ENCODE measurements around the gene ZNRD2. TPM values are rescaled to one million over a fixed set of nuclear protein-coding genes. Genes with fewer than 3 reads are reported as not detected.

Gene ZNRD2
- total and polyA plus RNA-seq, 2 of the 8 experiments (the other 6 are each of a cell fraction or from before 2014, with no cell fraction given) = 53.4 to 125 TPM

DNA sequence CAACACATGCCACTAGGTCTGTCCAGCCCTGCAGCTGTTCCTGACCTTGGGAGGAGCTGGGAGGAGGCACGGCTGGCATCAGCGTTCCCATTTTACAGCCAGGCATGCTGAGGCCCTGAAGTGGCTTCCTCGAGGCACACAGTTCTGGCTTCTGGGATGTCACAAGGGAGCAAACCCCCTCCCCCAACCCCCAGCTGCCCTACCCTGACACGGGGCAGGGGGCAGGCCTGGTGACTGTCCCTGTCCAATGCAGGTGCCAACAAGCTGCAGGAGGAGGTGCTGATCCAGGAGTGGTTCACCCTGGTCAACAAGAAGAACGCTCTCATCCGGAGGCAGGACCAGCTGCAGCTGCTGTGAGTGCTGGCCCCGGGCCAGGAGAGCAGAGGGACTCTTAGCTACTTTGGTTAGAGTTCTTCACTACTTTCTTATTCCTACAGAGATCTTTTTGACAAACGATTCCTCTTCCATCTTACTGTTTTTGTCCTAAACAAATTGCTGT is 20.0 kb downstream of the ZNRD2 start:
- Histone ChIP-seq H2AFZ (ENCODE audit: low read length) (no peak overlapping the region), H3K79me1 (ENCODE audit: low read depth, low read length) (no peaks in the 10 kb centered on the region), H4K5ac (ENCODE audit: insufficient read length, low read depth, low read length) (no peak overlapping the region), H3K9me3 (ENCODE audit: insufficient read depth in 2 of 2, low read depth in 1 of 2, low read length in 1 of 2) (no peaks in the 10 kb centered on the region), H3K4me3 (ENCODE audit: extremely low read depth in 1 of 4, insufficient read depth in 2 of 4, low read depth in 3 of 4, low read length in 4 of 4) (no peak overlapping the region), H3K4me1 (replicated peaks in 1 of 4; ENCODE audit: control insufficient read depth in 3 of 4, insufficient read depth in 4 of 4, low read length in 3 of 4) (peaks cover 3 to 22% (median 10%) of the 10 kb centered on the region in 4 experiments), H2BK20ac (ENCODE audit: low read length) (no peak overlapping the region), H4K20me1 (replicated peaks in 1 of 2; ENCODE audit: control insufficient read depth in 1 of 2, insufficient read depth in 2 of 2, low read length in 2 of 2) (peaks cover 2% of the 10 kb centered on the region in 2 experiments), H3K27ac (ENCODE audit: low read depth, low read length) (no peak overlapping the region), H2BK120ac (replicated peaks; ENCODE audit: low read depth, low read length) (no peak overlapping the region), H3K27me3 (replicated peaks in 1 of 4; ENCODE audit: control insufficient read depth in 3 of 4, extremely low read depth in 1 of 4, insufficient read depth in 3 of 4, low read length in 3 of 4) (peaks cover 13 to 41% (median 34%) of the 10 kb centered on the region in 4 experiments), H2BK15ac (ENCODE audit: low read length) (peak overlapping the region; percentile 46; the same call in 1 of the 2 replicates), H3K23me2 (ENCODE audit: low read depth, low read length) (peaks cover 9% of the 10 kb centered on the region; the same call in 1 of the 2 replicates), H3K18ac (ENCODE audit: extremely low read depth, low read length) (no peak overlapping the region), H3K23ac (ENCODE audit: insufficient read length) (no peak overlapping the region), H4K8ac (ENCODE audit: extremely low read depth, insufficient read depth, low read length) (peak overlapping the region; percentile 69; the same call in 1 of the 2 replicates), H3K36me3 (ENCODE audit: control insufficient read depth in 2 of 4, insufficient read depth in 4 of 4, low read length in 3 of 4) (no peaks in the 10 kb centered on the region), H3K79me2 (ENCODE audit: control insufficient read depth in 1 of 2, insufficient read depth in 2 of 2, low read length in 2 of 2) (no peaks in the 10 kb centered on the region), H3K14ac (ENCODE audit: insufficient read length) (no peak overlapping the region), H2BK12ac (ENCODE audit: low read depth, low read length) (no peak overlapping the region), H2AK5ac (ENCODE audit: low read depth, low read length) (no peak overlapping the region), H3K9ac (replicated peaks in 1 of 4; ENCODE audit: extremely low read depth in 1 of 4, low read depth in 3 of 4, low read length in 3 of 4) (no peak overlapping the region), H3K4ac (replicated peaks; ENCODE audit: insufficient read length, low read depth, low read length) (no peak overlapping the region), H3K56ac (replicated peaks; ENCODE audit: insufficient read length, low read depth, low read length) (no peak overlapping the region), H3K4me2 (ENCODE audit: insufficient read depth in 1 of 2, low read depth in 2 of 2, low read length in 2 of 2) (no peak overlapping the region), H2BK5ac (ENCODE audit: low read depth, low read length) (no peak overlapping the region), H4K91ac (replicated peaks; ENCODE audit: insufficient read length, low read length) (no peak overlapping the region)
- CTCF ChIA-PET (ENCODE audit: partially characterized antibody) = interaction anchor here (0.5 to 14.5 kb wide), 14 partner anchors 12 to 261 kb away, joined by 3 to 227 read pairs (median 5); partner anchors contain the start of genes EHBP1L1, FAM89B, MAP3K11 and PCNX3
- POLR2A ChIA-PET (ENCODE audit: partially characterized antibody) = interaction anchor here (1.0 to 6.8 kb wide), 6 partner anchors 10 to 130 kb away, joined by 3 to 41 read pairs (median 16); partner anchors contain the start of genes EHBP1L1, FAM89B, MAP3K11 and PCNX3
- DNase-seq (ENCODE audit: low read depth in 1 of 2, low spot score in 2 of 2) (no peak), FAIRE-seq (no peak)
- 92% methylated on average over 7 of the region's 8 CpGs; no CpG with 5 or more reads in 1 of the 2 experiments for WGBS, 2 experiments (ENCODE audit: extremely low coverage in 1 of 2, insufficient coverage in 1 of 2, insufficient read length in 1 of 2, insufficient replicate concordance in 2 of 2, low coverage in 1 of 2, low lambda C conversion rate in 2 of 2, missing lambda C conversion rate in 1 of 2)
- TF ChIP-seq GABPA (IDR thresholded peaks at IDR 0.05; ENCODE audit: borderline replicate concordance, insufficient read depth, low read length) (no peak), ATF2 (IDR thresholded peaks at IDR 0.05; ENCODE audit: low read length) (no peak), YY1 (IDR thresholded peaks at IDR 0.05; ENCODE audit: low read depth, low read length) (no peak)
